ENCODE results near the gene MEGF11. TPM values are rescaled to one million over a fixed set of nuclear protein-coding genes. Genes with fewer than 3 reads are reported as not detected.

MEGF11 gene
- total RNA-seq, 1 donor from 2014 or later, result 0.60 TPM

DNA sequence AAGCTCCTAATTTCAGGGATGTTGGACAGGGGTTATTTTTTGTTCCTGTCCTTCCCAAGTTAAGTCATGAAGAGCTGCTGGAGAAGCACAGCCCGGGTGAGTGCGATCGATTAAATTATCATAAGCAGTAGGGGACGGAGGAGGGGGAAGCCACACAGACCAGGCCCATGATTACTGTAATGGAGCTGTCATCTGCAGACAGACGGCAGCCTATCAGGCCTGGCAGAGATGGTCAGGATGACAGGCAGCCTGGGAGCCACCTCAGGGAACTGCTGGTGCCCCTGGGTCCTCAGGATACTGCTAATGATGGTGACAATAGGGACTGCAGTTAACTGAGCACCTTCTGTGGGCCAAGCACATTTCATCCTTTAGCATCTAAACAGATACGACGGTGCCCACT, 236.6 kb downstream of the MEGF11 start:
- Mint-ChIP-seq H3K27ac (no peak overlapping the region), H3K4me1 (ENCODE audit: low read depth) (no peaks in the 10 kb centered on the region)
- TF ChIP-seq, protein P1, sequence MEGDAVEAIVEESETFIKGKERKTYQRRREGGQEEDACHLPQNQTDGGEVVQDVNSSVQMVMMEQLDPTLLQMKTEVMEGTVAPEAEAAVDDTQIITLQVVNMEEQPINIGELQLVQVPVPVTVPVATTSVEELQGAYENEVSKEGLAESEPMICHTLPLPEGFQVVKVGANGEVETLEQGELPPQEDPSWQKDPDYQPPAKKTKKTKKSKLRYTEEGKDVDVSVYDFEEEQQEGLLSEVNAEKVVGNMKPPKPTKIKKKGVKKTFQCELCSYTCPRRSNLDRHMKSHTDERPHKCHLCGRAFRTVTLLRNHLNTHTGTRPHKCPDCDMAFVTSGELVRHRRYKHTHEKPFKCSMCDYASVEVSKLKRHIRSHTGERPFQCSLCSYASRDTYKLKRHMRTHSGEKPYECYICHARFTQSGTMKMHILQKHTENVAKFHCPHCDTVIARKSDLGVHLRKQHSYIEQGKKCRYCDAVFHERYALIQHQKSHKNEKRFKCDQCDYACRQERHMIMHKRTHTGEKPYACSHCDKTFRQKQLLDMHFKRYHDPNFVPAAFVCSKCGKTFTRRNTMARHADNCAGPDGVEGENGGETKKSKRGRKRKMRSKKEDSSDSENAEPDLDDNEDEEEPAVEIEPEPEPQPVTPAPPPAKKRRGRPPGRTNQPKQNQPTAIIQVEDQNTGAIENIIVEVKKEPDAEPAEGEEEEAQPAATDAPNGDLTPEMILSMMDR (IDR thresholded peaks at IDR 0.05; ENCODE audit: unreplicated experiment), result no peak

DNA sequence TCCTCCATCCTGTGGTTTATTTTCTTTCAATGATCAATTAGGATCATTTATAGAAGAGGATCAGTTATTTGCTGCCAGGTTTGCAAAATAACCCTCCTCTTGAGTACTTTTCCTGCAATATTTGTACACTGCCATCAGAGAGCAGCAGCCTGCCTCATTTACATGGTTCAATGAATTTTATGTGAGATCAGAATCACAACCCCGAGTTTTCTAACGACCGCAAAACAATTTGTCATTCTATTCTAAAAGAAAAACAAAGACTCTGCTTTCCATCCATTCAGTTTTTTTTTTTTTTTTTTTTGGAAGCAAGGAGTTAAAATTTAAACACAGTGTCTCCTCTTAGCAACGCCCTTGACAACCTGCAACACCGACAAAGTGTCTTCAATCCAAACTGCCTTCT, 237.4 kb downstream of the MEGF11 start:
- Mint-ChIP-seq H3K27ac (no peak overlapping the region), H3K4me1 (ENCODE audit: low read depth) (no peaks in the 10 kb centered on the region), H3K27me3 (peaks cover 12% of the 10 kb centered on the region), H3K36me3 (ENCODE audit: insufficient read depth) (no peaks in the 10 kb centered on the region), H3K9me3 (ENCODE audit: low read depth) (no peaks in the 10 kb centered on the region), H3K4me3 (ENCODE audit: low read depth) (no peak overlapping the region)
- TF ChIP-seq, protein P1 (IDR thresholded peaks at IDR 0.05; ENCODE audit: unreplicated experiment), result peak; percentile 15
- DNase-seq (ENCODE audit: low spot score, unreplicated experiment), result no peak

More for the DNA sequence above, 236.6 kb downstream of the MEGF11 start:
- Mint-ChIP-seq H3K27me3 (peaks cover 18% of the 10 kb centered on the region), H3K9me3 (ENCODE audit: low read depth) (no peaks in the 10 kb centered on the region), H3K4me3 (ENCODE audit: low read depth) (no peak overlapping the region), H3K36me3 (ENCODE audit: insufficient read depth) (no peaks in the 10 kb centered on the region)
- no peak for DNase-seq (ENCODE audit: low spot score, unreplicated experiment)

DNA sequence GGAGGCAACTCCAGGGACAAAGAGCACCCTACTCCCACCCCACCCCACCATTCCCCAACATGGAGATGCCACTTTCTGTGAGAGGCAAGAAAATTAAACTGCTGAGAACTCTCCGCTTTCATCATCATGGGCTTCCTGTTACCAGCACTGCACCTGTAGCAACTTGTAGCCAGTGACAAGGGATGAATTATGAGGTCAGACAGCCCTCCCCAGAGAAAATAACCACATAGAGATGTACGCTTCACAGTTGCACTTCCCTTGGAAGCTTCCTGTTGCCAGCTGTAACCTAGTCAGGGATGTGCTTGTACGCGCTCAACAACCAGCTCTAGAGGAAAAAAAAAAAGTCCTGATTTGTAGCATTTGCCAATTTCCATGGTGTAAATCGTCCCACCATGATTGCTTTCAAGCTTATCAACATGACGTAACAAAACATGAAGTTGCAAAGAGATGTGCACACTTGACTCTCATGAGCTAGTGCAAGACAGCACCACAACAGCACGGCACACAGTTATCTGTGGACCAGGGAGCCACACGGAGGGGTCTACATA, 238.8 kb downstream of the MEGF11 start:
- TF ChIP-seq, protein P1 (IDR thresholded peaks at IDR 0.05; ENCODE audit: unreplicated experiment), result no peak
- H3K36me3 Mint-ChIP-seq (ENCODE audit: insufficient read depth), result no peaks in the 10 kb centered on the region
- DNase-seq (ENCODE audit: low spot score, unreplicated experiment), result no peak
- H3K4me1 Mint-ChIP-seq (ENCODE audit: low read depth), result no peaks in the 10 kb centered on the region
- H3K27me3 Mint-ChIP-seq, result peaks cover 11% of the 10 kb centered on the region
- H3K27ac Mint-ChIP-seq, result no peak overlapping the region
- H3K9me3 Mint-ChIP-seq (ENCODE audit: low read depth), result no peaks in the 10 kb centered on the region
- no peak overlapping the region for H3K4me3 Mint-ChIP-seq (ENCODE audit: low read depth)

DNA sequence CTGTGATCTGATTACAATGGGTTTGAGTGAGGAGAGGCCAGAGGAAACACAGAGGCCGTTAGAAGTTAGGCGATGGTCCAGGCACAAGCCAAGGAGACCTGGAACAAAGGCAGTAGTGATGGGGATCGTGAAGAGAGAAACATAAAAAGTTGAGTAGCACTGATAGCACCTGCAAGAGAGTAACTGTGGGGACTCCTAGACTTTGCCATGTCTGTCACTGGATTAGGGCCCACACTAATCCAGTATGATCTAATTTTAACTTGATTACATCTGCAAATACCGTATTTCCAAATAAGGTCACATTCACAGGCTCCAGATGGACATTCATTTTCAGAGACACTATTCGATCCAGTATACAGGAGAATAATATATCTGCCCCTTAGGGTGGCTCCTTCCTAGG, 239.5 kb downstream of the MEGF11 start:
- H3K27me3 Mint-ChIP-seq, result peaks cover 11% of the 10 kb centered on the region
- no peaks in the 10 kb centered on the region for H3K4me1 Mint-ChIP-seq (ENCODE audit: low read depth)
- no peaks in the 10 kb centered on the region for H3K9me3 Mint-ChIP-seq (ENCODE audit: low read depth)
- DNase-seq (ENCODE audit: low spot score, unreplicated experiment), result no peak
- TF ChIP-seq, protein P1 (IDR thresholded peaks at IDR 0.05; ENCODE audit: unreplicated experiment), result no peak
- H3K4me3 Mint-ChIP-seq (ENCODE audit: low read depth), result no peak overlapping the region
- H3K27ac Mint-ChIP-seq, result no peak overlapping the region
- no peaks in the 10 kb centered on the region for H3K36me3 Mint-ChIP-seq (ENCODE audit: insufficient read depth)

DNA sequence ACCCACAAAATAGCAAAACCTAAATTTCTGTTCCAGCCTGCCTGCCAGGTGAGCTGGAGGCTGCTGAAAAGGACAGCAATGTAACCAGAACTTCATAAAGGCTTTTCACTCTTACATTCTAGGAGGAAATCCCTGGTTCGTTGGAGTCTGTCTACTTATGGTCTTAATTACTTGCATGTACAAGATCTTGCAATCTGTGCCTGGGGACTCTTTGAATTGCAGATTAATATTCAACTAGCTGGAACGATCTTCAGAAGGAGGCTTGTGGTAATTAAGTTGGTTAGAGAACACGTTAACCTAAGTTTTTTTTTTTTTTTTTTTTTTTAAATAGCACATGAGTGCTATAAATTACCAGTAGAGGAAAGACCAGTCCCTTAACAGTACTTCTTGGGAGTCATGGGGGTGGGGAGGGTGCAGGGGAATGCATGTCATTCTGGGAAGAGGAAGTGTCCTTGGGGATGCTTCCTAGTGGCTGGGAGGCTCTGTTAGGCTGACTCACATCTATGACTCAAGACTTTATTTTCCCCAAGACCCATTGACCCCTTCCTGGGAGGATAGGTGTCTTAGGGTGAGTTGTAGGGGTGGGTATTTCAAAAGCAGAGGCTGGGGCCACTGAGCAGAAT, 244.5 kb downstream of the MEGF11 start:
- H3K4me3 Mint-ChIP-seq (ENCODE audit: low read depth), result no peak overlapping the region
- H3K36me3 Mint-ChIP-seq (ENCODE audit: insufficient read depth), result no peaks in the 10 kb centered on the region
- no peaks in the 10 kb centered on the region for H3K4me1 Mint-ChIP-seq (ENCODE audit: low read depth)
- TF ChIP-seq, protein P1 (IDR thresholded peaks at IDR 0.05; ENCODE audit: unreplicated experiment), result no peak
- H3K27me3 Mint-ChIP-seq, result peaks cover 8% of the 10 kb centered on the region
- no peaks in the 10 kb centered on the region for H3K9me3 Mint-ChIP-seq (ENCODE audit: low read depth)
- H3K27ac Mint-ChIP-seq, result no peak overlapping the region
- no peak for DNase-seq (ENCODE audit: low spot score, unreplicated experiment)
